ENCODE data around the gene ORM2. TPM values are rescaled to one million over a fixed set of nuclear protein-coding genes. Genes with fewer than 3 reads are reported as not detected.
A peak's percentile ranks its signal among the peaks of the same experiment; 100 is the strongest.

The ORM2 gene
- total and polyA plus RNA-seq, 8 donors, result 1.2 to 17.1 (median 3.4) TPM; not detected in 4

- WGBS, 5 donors, result 83 to 93% (median 87%) methylated on average over 8 to 12 of the region's 12 CpGs
- Histone ChIP-seq H3K9me3 (no peaks in the 10 kb centered on the region), H3K4me3 (no peak overlapping the region), H3K27ac (peak overlapping the region in 1 of 5 donors; percentile 2), H3K4me1 (peaks cover 4 to 34% (median 10%) of the 10 kb centered on the region in 4 donors), H3K36me3 (peaks cover 61 to 99% (median 92%) of the 10 kb centered on the region in 4 donors), H3K27me3 (no peaks in the 10 kb centered on the region)
- intact Hi-C loops (cut with DNase I; ENCODE audit: low total_unique reads), result no loop called here
- DNase-seq, result no peak
- TF ChIP-seq CTCF (IDR thresholded peaks at IDR 0.05), result no peak
Measured at GRCh38 chr9:114362394-114362793, 32.7 kb downstream of the ORM2 start.

- intact Hi-C loops (cut with DNase I; ENCODE audit: low total_unique reads), result no loop called here
- 40 to 67% (median 44%) methylated on average over 2 of the region's 2 CpGs for WGBS, 5 donors
- Histone ChIP-seq H3K27me3 (no peaks in the 10 kb centered on the region), H3K9me3 (no peaks in the 10 kb centered on the region), H3K4me3 (no peak overlapping the region), H3K36me3 (peaks cover 61 to 99% (median 92%) of the 10 kb centered on the region in 4 donors), H3K27ac (peak overlapping the region in 4 of 5 donors; percentile 36 to 68 (median 40)), H3K4me1 (peaks cover 7 to 44% (median 12%) of the 10 kb centered on the region in 4 donors)
- no peak for DNase-seq
- TF ChIP-seq POLR2AphosphoS5 (IDR thresholded peaks at IDR 0.05) (no peak), EP300 (IDR thresholded peaks at IDR 0.05) (no peak), POLR2A (IDR thresholded peaks at IDR 0.05) (no peak), CTCF (IDR thresholded peaks at IDR 0.05) (no peak)
Measured at GRCh38 chr9:114363424-114363823, 33.8 kb downstream of the ORM2 start.

DNA sequence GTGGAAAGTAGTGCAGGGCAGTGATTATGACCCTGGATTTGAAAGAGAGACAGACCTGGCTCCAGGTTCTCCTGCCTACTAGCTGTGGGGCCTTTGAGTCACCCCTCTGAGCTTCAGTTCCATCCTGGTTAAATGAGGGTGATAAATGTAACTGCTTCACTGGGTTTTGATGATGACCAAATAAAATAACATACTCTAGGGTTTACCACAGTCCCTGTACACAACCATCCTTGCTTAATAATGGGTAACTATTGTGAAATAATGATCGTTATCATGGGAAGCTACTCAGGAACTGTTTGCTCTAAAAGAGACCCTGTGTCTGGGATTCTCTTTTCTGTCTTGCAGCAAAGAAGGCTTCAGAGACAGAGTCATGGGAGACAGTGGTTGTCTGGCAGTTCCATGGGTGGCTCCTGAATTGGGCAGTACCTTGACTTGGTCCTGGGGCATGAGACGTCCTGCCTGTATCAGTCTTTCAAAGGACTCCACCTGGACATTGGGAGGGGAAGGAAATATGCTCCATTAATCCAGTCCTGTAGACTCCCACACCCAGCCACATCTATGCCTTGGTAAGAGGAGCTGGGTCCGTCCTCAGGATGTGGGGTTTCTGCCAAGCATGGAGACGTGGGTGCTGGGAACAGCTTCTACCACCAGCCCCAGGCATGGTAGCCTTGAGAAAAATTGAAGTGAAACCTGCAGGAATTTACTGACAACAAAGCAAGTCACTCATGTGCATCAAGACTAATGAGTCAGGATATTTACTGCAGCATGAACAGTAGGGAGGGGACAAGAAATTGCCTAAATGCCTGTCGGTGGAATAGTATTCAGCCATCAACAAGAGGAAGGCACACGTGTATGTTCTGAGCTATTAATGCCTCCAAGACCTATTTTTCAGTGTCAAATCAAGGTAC lies 34.7 kb downstream of the ORM2 start:
- Histone ChIP-seq H3K4me1 (peaks cover 7 to 54% (median 14%) of the 10 kb centered on the region in 4 donors), H3K27me3 (no peaks in the 10 kb centered on the region), H3K36me3 (peaks cover 55 to 98% (median 88%) of the 10 kb centered on the region in 4 donors), H3K4me3 (no peak overlapping the region), H3K27ac (peak overlapping the region in 4 of 5 donors; percentile 36 to 68 (median 40)), H3K9me3 (no peaks in the 10 kb centered on the region)
- intact Hi-C loops (cut with DNase I; ENCODE audit: low total_unique reads), result no loop called here
- TF ChIP-seq POLR2AphosphoS5 (IDR thresholded peaks at IDR 0.05) (peak in 1 of 3 donors; percentile 45), POLR2A (IDR thresholded peaks at IDR 0.05) (no peak)
- WGBS, 5 donors, result 61 to 81% (median 66%) methylated on average over 5 to 6 of the region's 6 CpGs
- no peak for DNase-seq

DNA sequence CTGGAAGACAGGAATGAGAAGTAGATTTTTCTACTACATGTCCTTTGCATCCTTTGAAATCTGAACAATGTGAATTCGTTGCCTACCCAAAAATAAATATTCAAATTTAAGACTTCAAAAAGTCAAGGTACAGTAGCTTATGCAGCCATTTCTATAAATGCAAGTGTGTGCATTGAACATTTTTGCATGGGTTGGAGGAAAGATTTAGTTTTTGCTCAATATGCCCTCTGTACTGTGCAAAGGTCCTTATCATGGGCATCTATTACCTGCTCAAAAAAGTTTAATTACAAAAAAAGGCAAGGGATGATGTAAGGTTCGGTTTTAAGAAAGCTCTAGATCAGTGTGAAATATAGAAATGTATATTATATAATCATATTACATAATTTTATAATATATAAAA lies 35.5 kb downstream of the ORM2 start:
- Histone ChIP-seq H3K4me3 (no peak overlapping the region), H3K4me1 (peaks cover 7 to 60% (median 16%) of the 10 kb centered on the region in 4 donors), H3K9me3 (no peaks in the 10 kb centered on the region), H3K27ac (peak overlapping the region in 3 of 5 donors; percentile 54 to 68 (median 68)), H3K27me3 (no peaks in the 10 kb centered on the region), H3K36me3 (peaks cover 47 to 98% (median 83%) of the 10 kb centered on the region in 4 donors)
- WGBS, 5 donors, result 91 to 99% (median 94%) methylated on average over 2 of the region's 2 CpGs
- intact Hi-C loops (cut with DNase I; ENCODE audit: low total_unique reads), result no loop called here
- no peak for DNase-seq
- TF ChIP-seq EP300 (IDR thresholded peaks at IDR 0.05) (no peak), CTCF (IDR thresholded peaks at IDR 0.05) (no peak), POLR2A (IDR thresholded peaks at IDR 0.05) (no peak), POLR2AphosphoS5 (IDR thresholded peaks at IDR 0.05) (no peak)

All from stomach (tissue), 9 donors.